Calu3 (cell line): ENCODE measurements around the gene DOC2A. TPM values are rescaled to one million over a fixed set of nuclear protein-coding genes. Genes with fewer than 3 reads are reported as not detected.
A peak's percentile ranks its signal among the peaks of the same experiment; 100 is the strongest.
"Not testable (repeated sequence)": the region's sequence is repeated elsewhere in the genome, so short reads cannot be mapped to it uniquely, and the experiment has no call there.

Experiments
- BruUV-seq: library from RNA; stranded (reverse); fragments of 400-500 nt; replicated peaks from 2 replicates; lab custom pipeline; 2021; lab: Mats Ljungman, UMichigan
- CTCF ChIA-PET: fragments of 300-600 bp; sonication (Branson Sonifier 250); formaldehyde crosslinking; loops from one replicate; lab custom pipeline; 2022; ENCODE audit warnings: antibody characterized with exemption; lab: Charles Lee
- DNase-seq: peaks from one replicate; pipeline ENCODE4 v3.0.0; 2022
- H3K27ac Mint-ChIP-seq: one replicate; pipeline ENCODE4 v1.8.0; 2022; ENCODE audit warnings: mixed read lengths; ENCODE audit not compliant: unreplicated experiment
- H3K27me3 Mint-ChIP-seq: one replicate; pipeline ENCODE4 v1.8.0; 2022; ENCODE audit warnings: mixed read lengths; ENCODE audit not compliant: unreplicated experiment
- H3K36me3 Mint-ChIP-seq: one replicate; pipeline ENCODE4 v1.8.0; 2022; ENCODE audit warnings: mild to moderate bottlenecking, moderate library complexity, mixed read lengths; ENCODE audit not compliant: insufficient read depth, unreplicated experiment
- H3K4me1 Mint-ChIP-seq: one replicate; pipeline ENCODE4 v1.8.0; 2022; ENCODE audit warnings: mild to moderate bottlenecking, low read depth, mixed read lengths; ENCODE audit not compliant: unreplicated experiment
- H3K4me3 Mint-ChIP-seq: one replicate; pipeline ENCODE4 v1.8.0; 2022; ENCODE audit warnings: mild to moderate bottlenecking, low read depth, moderate library complexity, mixed read lengths; ENCODE audit not compliant: unreplicated experiment
- H3K9me3 Mint-ChIP-seq: one replicate; pipeline ENCODE4 v1.8.0; 2022; ENCODE audit warnings: low read depth, mixed read lengths; ENCODE audit not compliant: unreplicated experiment
- intact Hi-C: fragments of 100-400 bp; cut with micrococcal nuclease; formaldehyde crosslinking; loops from one replicate; pipeline ENCODE4 v1.10.0; 2022; ENCODE audit not compliant: unreplicated experiment
- total RNA-seq: library from RNA; stranded (reverse); gene quantifications from 2 replicates; pipeline ENCODE4 v1.2.3, GENCODE V29; 2022
- TF ChIP-seq, protein P1 (sequence below): fragments of 200-600 bp; IDR thresholded peaks from one replicate; pipeline ENCODE4 v1.8.0; 2022; ENCODE audit warnings: antibody characterized with exemption; ENCODE audit not compliant: unreplicated experiment

The DOC2A gene
- total RNA-seq, 1 experiment from 2014 or later = 19.9 TPM

DNA sequence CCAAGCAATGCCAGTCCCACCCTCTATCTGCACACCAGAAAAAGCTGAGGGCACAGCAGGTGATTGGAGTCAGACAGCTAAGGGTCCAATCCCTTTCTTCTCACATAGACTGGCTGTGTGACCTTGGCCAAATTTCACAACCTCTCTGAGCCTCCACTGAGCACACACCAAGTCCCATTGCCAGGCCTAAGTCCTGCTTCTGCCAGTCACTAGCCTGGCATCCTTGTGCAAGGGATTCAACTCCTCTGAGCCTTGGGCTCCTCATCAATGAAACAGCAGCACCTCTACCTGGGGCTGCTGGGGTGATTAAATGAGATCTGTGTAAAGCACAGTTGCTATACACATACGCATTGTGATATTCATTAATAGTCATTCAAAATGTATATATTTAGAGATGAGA, 35.8 kb upstream of the DOC2A start:
- BruUV-seq = no TSS peak
- CTCF ChIA-PET = no interaction called here

DNA sequence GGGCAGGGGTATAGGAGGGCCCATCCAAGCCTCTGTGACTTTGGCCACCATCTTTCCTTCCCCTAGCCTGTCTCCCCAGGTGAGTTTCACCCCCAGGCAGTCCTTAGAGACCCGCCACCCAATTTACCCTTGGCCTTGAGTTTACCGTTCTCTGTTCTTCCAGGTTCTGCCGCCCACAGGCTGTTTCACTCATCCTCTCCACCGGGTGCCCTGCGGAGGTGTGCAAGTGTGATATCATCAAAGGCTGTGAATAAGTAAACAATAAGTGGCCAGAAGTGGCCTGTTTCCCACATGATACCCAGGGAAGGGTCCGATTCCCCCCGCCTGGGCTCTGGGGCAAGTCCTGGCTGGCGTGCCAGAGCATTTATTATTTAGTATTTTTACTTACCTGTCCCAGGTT, 35.4 kb upstream of the DOC2A start:
- Mint-ChIP-seq H3K27ac (no peak overlapping the region), H3K4me3 (no peak overlapping the region), H3K27me3 (no peaks in the 10 kb centered on the region), H3K4me1 (peaks cover 17% of the 10 kb centered on the region), H3K36me3 (peaks cover under 1% of the 10 kb centered on the region), H3K9me3 (no peaks in the 10 kb centered on the region)
- TF ChIP-seq, protein P1, sequence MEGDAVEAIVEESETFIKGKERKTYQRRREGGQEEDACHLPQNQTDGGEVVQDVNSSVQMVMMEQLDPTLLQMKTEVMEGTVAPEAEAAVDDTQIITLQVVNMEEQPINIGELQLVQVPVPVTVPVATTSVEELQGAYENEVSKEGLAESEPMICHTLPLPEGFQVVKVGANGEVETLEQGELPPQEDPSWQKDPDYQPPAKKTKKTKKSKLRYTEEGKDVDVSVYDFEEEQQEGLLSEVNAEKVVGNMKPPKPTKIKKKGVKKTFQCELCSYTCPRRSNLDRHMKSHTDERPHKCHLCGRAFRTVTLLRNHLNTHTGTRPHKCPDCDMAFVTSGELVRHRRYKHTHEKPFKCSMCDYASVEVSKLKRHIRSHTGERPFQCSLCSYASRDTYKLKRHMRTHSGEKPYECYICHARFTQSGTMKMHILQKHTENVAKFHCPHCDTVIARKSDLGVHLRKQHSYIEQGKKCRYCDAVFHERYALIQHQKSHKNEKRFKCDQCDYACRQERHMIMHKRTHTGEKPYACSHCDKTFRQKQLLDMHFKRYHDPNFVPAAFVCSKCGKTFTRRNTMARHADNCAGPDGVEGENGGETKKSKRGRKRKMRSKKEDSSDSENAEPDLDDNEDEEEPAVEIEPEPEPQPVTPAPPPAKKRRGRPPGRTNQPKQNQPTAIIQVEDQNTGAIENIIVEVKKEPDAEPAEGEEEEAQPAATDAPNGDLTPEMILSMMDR = no peak
- intact Hi-C loops = no loop called here
- CTCF ChIA-PET = no interaction called here
- BruUV-seq = no TSS peak
- DNase-seq = no peak

More for the DNA sequence above, 35.8 kb upstream of the DOC2A start:
- no peaks in the 10 kb centered on the region for H3K9me3 Mint-ChIP-seq
- peaks cover 21% of the 10 kb centered on the region for H3K4me1 Mint-ChIP-seq
- H3K27ac Mint-ChIP-seq = no peak overlapping the region
- TF ChIP-seq, protein P1 = no peak
- intact Hi-C loops = no loop called here
- no peak overlapping the region for H3K4me3 Mint-ChIP-seq
- DNase-seq = no peak
- H3K27me3 Mint-ChIP-seq = no peaks in the 10 kb centered on the region
- H3K36me3 Mint-ChIP-seq = peaks cover 4% of the 10 kb centered on the region

DNA sequence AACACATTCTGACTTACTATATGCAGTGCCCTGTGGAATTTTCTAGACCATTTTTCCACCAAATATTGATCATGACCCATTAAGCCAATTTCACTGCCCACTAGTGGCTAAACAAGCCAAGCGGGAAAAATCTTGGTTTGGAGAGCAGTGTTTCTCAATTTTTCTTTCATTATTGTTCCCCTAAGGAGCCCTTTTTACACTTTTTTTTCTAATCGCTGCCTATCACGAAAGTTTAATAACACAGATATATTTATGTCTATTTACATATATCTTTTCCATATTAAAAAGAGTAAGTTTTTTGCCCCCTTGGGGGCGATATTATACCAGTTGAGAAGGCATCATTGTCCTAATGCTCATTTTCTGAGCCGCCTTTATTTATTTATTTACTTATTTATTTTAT, 31.0 kb upstream of the DOC2A start:
- no TSS peak for BruUV-seq
- no peak overlapping the region for H3K27ac Mint-ChIP-seq
- DNase-seq = peak; percentile 44
- peaks cover 13% of the 10 kb centered on the region for H3K27me3 Mint-ChIP-seq
- TF ChIP-seq, protein P1 = peak; percentile 60
- no peaks in the 10 kb centered on the region for H3K36me3 Mint-ChIP-seq
- intact Hi-C loops = loop anchor here (5.0 kb wide), 1 partner anchor 585 kb away; no protein-coding TSS in a partner anchor
- peaks cover 17% of the 10 kb centered on the region for H3K4me1 Mint-ChIP-seq
- no peaks in the 10 kb centered on the region for H3K9me3 Mint-ChIP-seq
- CTCF ChIA-PET = interaction anchor here (0.9 to 1.6 kb wide), 2 partner anchors 10 kb away, joined by 3 to 9 read pairs; no protein-coding TSS in a partner anchor
- H3K4me3 Mint-ChIP-seq = no peak overlapping the region

DNA sequence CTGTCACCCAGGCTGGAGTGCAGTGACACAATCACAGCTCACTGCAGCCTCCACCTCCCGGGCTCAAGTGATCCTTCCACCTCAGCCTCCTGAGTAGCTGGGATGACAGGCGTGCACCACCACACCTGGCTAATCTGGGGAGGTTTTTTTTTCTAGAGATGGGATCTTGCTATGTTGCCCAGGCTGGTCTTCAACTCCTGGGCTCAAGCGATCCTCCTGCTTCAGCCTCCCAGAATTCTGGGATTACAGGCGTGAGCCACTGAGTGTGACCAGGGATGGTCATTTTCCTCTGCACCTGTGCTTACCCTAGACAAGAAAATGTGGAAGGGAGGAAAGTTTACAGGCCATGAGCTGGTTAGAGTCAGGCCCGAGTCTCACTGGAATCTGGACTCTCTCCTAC, 29.9 kb upstream of the DOC2A start:
- BruUV-seq, H3K4me1 Mint-ChIP-seq, H3K27ac Mint-ChIP-seq, H3K36me3 Mint-ChIP-seq, H3K4me3 Mint-ChIP-seq, DNase-seq, H3K9me3 Mint-ChIP-seq: not testable (repeated sequence)
- intact Hi-C loops = loop anchor here (5.0 kb wide), 1 partner anchor 587 kb away; no protein-coding TSS in a partner anchor
- CTCF ChIA-PET = interaction anchor here (0.5 to 1.6 kb wide), 4 partner anchors 9 to 140 kb away, joined by 3 to 9 read pairs (median 5); no protein-coding TSS in a partner anchor
- H3K27me3 Mint-ChIP-seq = peaks cover 25% of the 10 kb centered on the region

DNA sequence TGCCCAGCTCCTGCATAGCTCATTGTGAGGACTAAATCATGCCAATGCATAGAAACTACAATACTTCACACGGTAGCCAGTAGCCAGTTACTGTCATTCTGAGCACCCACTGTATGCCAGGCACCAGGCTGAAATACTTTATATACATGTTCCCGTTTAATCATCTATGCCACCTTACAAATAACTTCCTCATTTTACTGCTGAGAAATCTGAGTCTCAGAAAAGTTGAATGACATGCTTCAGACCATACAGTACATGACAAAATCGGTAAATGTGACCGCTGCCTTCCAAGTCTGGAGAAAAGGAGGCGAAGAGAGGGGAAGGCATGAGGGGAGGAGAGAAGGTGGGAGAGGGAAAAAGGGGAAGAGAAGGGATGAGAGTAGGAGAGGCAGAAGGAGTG, 29.4 kb upstream of the DOC2A start:
- CTCF ChIA-PET = interaction anchor here (0.6 to 1.6 kb wide), 4 partner anchors 8 to 139 kb away, joined by 3 to 9 read pairs (median 3); a partner anchor contains a TSS
- Mint-ChIP-seq H3K27me3 (peaks cover 30% of the 10 kb centered on the region), H3K27ac (no peak overlapping the region), H3K9me3 (no peaks in the 10 kb centered on the region), H3K4me1 (peaks cover 3% of the 10 kb centered on the region), H3K36me3 (no peaks in the 10 kb centered on the region), H3K4me3 (no peak overlapping the region)
- intact Hi-C loops = loop anchor here (5.0 kb wide), 1 partner anchor 587 kb away; no protein-coding TSS in a partner anchor
- DNase-seq = no peak
- no TSS peak for BruUV-seq
- TF ChIP-seq, protein P1 = no peak
